ENCODE results near the gene TMPRSS12. TPM values are rescaled to one million over a fixed set of nuclear protein-coding genes. Genes with fewer than 3 reads are reported as not detected.
"Not testable (repeated sequence)": the region's sequence is repeated elsewhere in the genome, so short reads cannot be mapped to it uniquely, and the experiment has no call there.

Gene TMPRSS12
- total RNA-seq, 3 donors from 2014 or later (not counting 1 experiment from before 2014, with no cell fraction given), result not detected

- H3K27ac ChIP-seq (ENCODE audit: low read length), result no peak overlapping the region
- no peak overlapping the region for H3K27ac Mint-ChIP-seq
- no peaks in the 10 kb centered on the region for H3K36me3 Mint-ChIP-seq
- H3K27me3 ChIP-seq (ENCODE audit: control insufficient read depth, insufficient read depth, low read length), result no peaks in the 10 kb centered on the region
- TF ChIP-seq CTCF (IDR thresholded peaks at IDR 0.05), result no peak
- ATAC-seq, result no peak
- peaks cover 0 to 2% of the 10 kb centered on the region in 2 donors for H3K27me3 Mint-ChIP-seq (ENCODE audit: low read depth in 2 of 2)
- H3K4me3 ChIP-seq (ENCODE audit: low read length), result no peak overlapping the region
- intact Hi-C loops (cut with micrococcal nuclease), result no loop called here
- H3K4me1 ChIP-seq (ENCODE audit: control insufficient read depth, insufficient read depth, low read length), result no peaks in the 10 kb centered on the region
- no peak overlapping the region for H3K4me3 Mint-ChIP-seq
- H3K9me3 ChIP-seq (ENCODE audit: control insufficient read depth, insufficient read depth, low read length), result no peaks in the 10 kb centered on the region
- no peaks in the 10 kb centered on the region for H3K36me3 ChIP-seq (ENCODE audit: control insufficient read depth, insufficient read depth, low read length)
- WGBS (ENCODE audit: insufficient coverage), result 98% methylated on average over 4 of the region's 4 CpGs
- no peaks in the 10 kb centered on the region for H3K4me1 Mint-ChIP-seq
- no peak for DNase-seq
- H3K9me3 Mint-ChIP-seq, result no peaks in the 10 kb centered on the region
Measured at GRCh38 chr12:50859621-50860310, 17.0 kb downstream of the TMPRSS12 start.

GRCh38 chr12:50862316-50862715, 19.6 kb downstream of the TMPRSS12 start:
- H3K27ac Mint-ChIP-seq, result no peak overlapping the region
- ATAC-seq (no peak), DNase-seq (no peak)
- Histone ChIP-seq H3K27ac (ENCODE audit: low read length) (no peak overlapping the region), H3K4me1 (ENCODE audit: control insufficient read depth, insufficient read depth, low read length) (no peaks in the 10 kb centered on the region), H3K9me3 (ENCODE audit: control insufficient read depth, insufficient read depth, low read length) (peaks cover 4% of the 10 kb centered on the region), H3K27me3 (ENCODE audit: control insufficient read depth, insufficient read depth, low read length) (no peaks in the 10 kb centered on the region), H3K4me3 (ENCODE audit: low read length) (no peak overlapping the region), H3K36me3 (ENCODE audit: control insufficient read depth, insufficient read depth, low read length) (no peaks in the 10 kb centered on the region)
- H3K9me3 Mint-ChIP-seq, result peaks cover 0 to 5% of the 10 kb centered on the region in 2 donors
- H3K27me3 Mint-ChIP-seq (ENCODE audit: low read depth in 2 of 2), result peaks cover 0 to 6% of the 10 kb centered on the region in 2 donors
- no peak for TF ChIP-seq CTCF (IDR thresholded peaks at IDR 0.05)
- no peaks in the 10 kb centered on the region for H3K4me1 Mint-ChIP-seq
- intact Hi-C loops (cut with micrococcal nuclease), result no loop called here
- no peaks in the 10 kb centered on the region for H3K36me3 Mint-ChIP-seq
- H3K4me3 Mint-ChIP-seq, result no peak overlapping the region
- 96% methylated on average over 6 of the region's 6 CpGs for WGBS (ENCODE audit: insufficient coverage)

DNA sequence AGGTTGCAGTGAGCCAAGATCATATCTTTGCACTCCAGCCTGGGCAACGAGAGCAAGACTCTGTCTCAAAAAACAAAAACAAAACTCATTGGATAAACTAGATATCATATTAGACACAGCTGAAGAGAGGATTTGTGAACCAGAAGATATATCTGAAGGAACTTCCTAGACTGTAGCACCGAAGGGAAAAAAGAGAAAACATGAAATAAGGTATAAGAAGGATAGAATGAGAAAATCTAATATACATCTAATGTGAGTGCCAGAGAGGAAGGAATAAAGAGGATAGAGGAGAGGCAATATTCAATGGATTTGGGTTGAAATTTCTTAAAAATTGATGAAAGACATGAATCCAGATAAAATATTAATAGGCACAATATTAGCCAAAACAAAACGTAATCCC, 22.5 kb downstream of the TMPRSS12 start:
- no peaks in the 10 kb centered on the region for H3K36me3 ChIP-seq (ENCODE audit: control insufficient read depth, insufficient read depth, low read length)
- WGBS (ENCODE audit: insufficient coverage), result no CpG with 5 or more reads among the region's 3 CpGs
- no peak for TF ChIP-seq CTCF (IDR thresholded peaks at IDR 0.05)
- no peak for DNase-seq
- H3K36me3 Mint-ChIP-seq, result no peaks in the 10 kb centered on the region
- no peak overlapping the region for H3K4me3 ChIP-seq (ENCODE audit: low read length)
- intact Hi-C loops (cut with micrococcal nuclease), result no loop called here
- no peak overlapping the region for H3K27ac Mint-ChIP-seq
- no peak overlapping the region for H3K27ac ChIP-seq (ENCODE audit: low read length)
- peaks cover 4% of the 10 kb centered on the region for H3K9me3 ChIP-seq (ENCODE audit: control insufficient read depth, insufficient read depth, low read length)
- no peak for ATAC-seq
- peaks cover 6 to 16% of the 10 kb centered on the region in 2 donors for H3K27me3 Mint-ChIP-seq (ENCODE audit: low read depth in 2 of 2)
- no peaks in the 10 kb centered on the region for H3K4me1 Mint-ChIP-seq
- no peak overlapping the region for H3K4me3 Mint-ChIP-seq
- H3K27me3 ChIP-seq (ENCODE audit: control insufficient read depth, insufficient read depth, low read length), result no peaks in the 10 kb centered on the region
- no peaks in the 10 kb centered on the region for H3K4me1 ChIP-seq (ENCODE audit: control insufficient read depth, insufficient read depth, low read length)
- H3K9me3 Mint-ChIP-seq, result peaks cover 0 to 5% of the 10 kb centered on the region in 2 donors

DNA sequence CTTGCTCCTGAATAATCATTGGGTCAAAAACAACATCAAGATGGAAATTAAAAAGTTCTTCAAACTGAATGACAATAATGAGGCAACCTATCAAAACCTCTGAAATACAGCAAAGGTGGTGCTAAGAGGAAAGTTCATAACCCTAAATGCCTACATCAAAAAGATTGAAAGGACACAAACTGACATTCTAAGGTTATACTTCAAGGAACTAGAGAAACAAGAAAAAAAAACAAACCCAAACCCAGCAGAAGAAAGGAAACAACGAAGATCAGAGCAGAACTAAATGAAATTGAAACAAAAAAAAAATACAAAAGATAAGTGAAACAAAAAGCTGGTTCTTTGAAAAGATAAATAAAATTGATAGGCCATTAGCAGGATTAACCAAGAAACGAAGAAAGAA, 26.2 kb downstream of the TMPRSS12 start:
- H3K4me3 Mint-ChIP-seq; intact Hi-C loops (cut with micrococcal nuclease); H3K9me3 Mint-ChIP-seq; H3K36me3 Mint-ChIP-seq; H3K9me3 ChIP-seq (ENCODE audit: control insufficient read depth, insufficient read depth, low read length); H3K27ac Mint-ChIP-seq; H3K27me3 ChIP-seq (ENCODE audit: control insufficient read depth, insufficient read depth, low read length); H3K4me1 ChIP-seq (ENCODE audit: control insufficient read depth, insufficient read depth, low read length); H3K4me3 ChIP-seq (ENCODE audit: low read length); H3K27ac ChIP-seq (ENCODE audit: low read length); H3K36me3 ChIP-seq (ENCODE audit: control insufficient read depth, insufficient read depth, low read length); H3K4me1 Mint-ChIP-seq; ATAC-seq: not testable (repeated sequence)
- DNase-seq, result peak in 1 of 2 donors; percentile 6
- WGBS (ENCODE audit: insufficient coverage), result no CpG with 5 or more reads among the region's 2 CpGs
- peaks cover 4 to 23% of the 10 kb centered on the region in 2 donors for H3K27me3 Mint-ChIP-seq (ENCODE audit: low read depth in 2 of 2)
